Heart right ventricle (tissue), 16 donors: ENCODE data around the gene SHC4. TPM values are rescaled to one million over a fixed set of nuclear protein-coding genes. Genes with fewer than 3 reads are reported as not detected.

ENCODE experiments used
- ATAC-seq, 8 donors: fragments of 200-7000 bp; cut with Tn5 transposase; one replicate each; pipeline ENCODE4 v1.9.1; 2020; ENCODE audit warnings: mild to moderate bottlenecking in 8 of 8, moderate library complexity in 8 of 8, moderate number of reproducible peaks in 1 of 8
- DNase-seq, 2 donors: peaks; one replicate each; pipeline ENCODE4 v3.0.0-alpha.2; 2020
- H3K27ac ChIP-seq, 10 donors: fragments of 200-600 bp; sonication (generic) in 2 of 10; one replicate each; pipeline versions ENCODE4 v1.5.0 to v1.8.0; 2020 to 2022; ENCODE audit warnings: mild to moderate bottlenecking in 3 of 10
- H3K27me3 ChIP-seq, 7 donors: fragments of 200-600 bp; one replicate each; pipeline ENCODE4 v1.8.0; 2021 to 2022; ENCODE audit warnings: mild to moderate bottlenecking in 2 of 7
- H3K36me3 ChIP-seq, 9 donors: fragments of 200-600 bp; sonication (generic) in 1 of 9; one replicate each; pipeline versions ENCODE4 v1.5.0 to v1.8.0; 2020 to 2022; ENCODE audit warnings: mild to moderate bottlenecking in 2 of 9
- H3K4me1 ChIP-seq, 9 donors: fragments of 200-600 bp; sonication (generic) in 1 of 9; one replicate each; pipeline versions ENCODE4 v1.5.0 to v1.8.0; 2020 to 2022; ENCODE audit warnings: mild to moderate bottlenecking in 4 of 9
- H3K4me3 ChIP-seq, 10 donors: fragments of 200-600 bp; sonication (generic) in 2 of 10; one replicate each; pipeline versions ENCODE4 v1.5.0 to v1.8.0; 2020 to 2022; ENCODE audit warnings: mild to moderate bottlenecking in 7 of 10, moderate library complexity in 2 of 10
- H3K9me3 ChIP-seq, 11 donors: fragments of 200-600 bp in 10 of 11; sonication (generic) in 2 of 11; one replicate each; pipeline versions ENCODE4 v1.5.0 to v1.8.0; 2013 to 2022; ENCODE audit warnings: mild to moderate bottlenecking in 2 of 11, control low read depth in 1 of 11, moderate library complexity in 1 of 11
- CTCF ChIP-seq, 9 donors: fragments of 200-600 bp; sonication (generic) in 2 of 9; IDR thresholded peaks; one replicate each; pipeline versions ENCODE4 v1.5.0 to v1.8.0; 2021 to 2022; ENCODE audit warnings: antibody characterized with exemption in 9 of 9, mild to moderate bottlenecking in 5 of 9, moderate library complexity in 1 of 9
- WGBS, 2 donors: extraction: QIAGEN DNeasy Blood & Tissue Kit; methylation state at CpG; one replicate each; pipeline ENCODE4 v1.1.7; 2013; ENCODE audit warnings: inconsistent platforms in 1 of 2; 5-methylcytosine and 5-hydroxymethylcytosine counted together
- intact Hi-C, 10 donors: fragments of 100-400 bp; cut with DNase I; formaldehyde crosslinking; loops; one replicate each; pipeline versions ENCODE4 v1.11.1 to v1.14.2; 2022
- polyA plus RNA-seq, 2 donors: library from polyadenylated mRNA; stranded (reverse); fragments of 200-250 nt; gene quantifications; one replicate each; pipeline ENCODE4 v1.2.3, GENCODE V29; 2013
- total RNA-seq, 10 donors: library from RNA; stranded (reverse); fragmentation: NEBNext Ultra II Directional in 3 of 10; extraction: Animal tissue kit (Norgen Biotek cat#: 25700) in 3 of 10; gene quantifications; one replicate each; pipeline versions ENCODE4 v1.2.1 to v1.2.4, GENCODE V29; 2021 to 2023
- donor health status: Arrhythmogenic right ventricular cardiomyopathy.
- donor health status: ischemic (EF 13 %, LVEDD 7.1; RV severe dilation, severe dysfunction).
- donor health status: healthy with polysubstance abuse.
- donor health status: DM: no; HTN: yes; CAD: no.
- donor health status: DM: no; HTN: no; CAD: no.
- donor health status: ischemic (EF 25% LVEDD 6.9; RV normal size, moderate dysfunction).
- donor health status: ischemic (EF 25% LVEDD 5.7; RV mildly dilated, moderate dysfunction).
- donor health status: healthy.
- donor health status: DM: yes; HTN: yes; CAD: no.
- donor health status: Ischemic cardiomyopathy.
- donor health status: ischemic (EF 35%, LVEDD 5.7; RV mildly dilated, moderate dysfunction).
- donor health status: nonischemic (EF 11% LVEDD 7.7; RV severe dilation, severe dysfunction).
- donor health status: DM: yes; HTN: yes; CAD: no.
- donor health status: PGD.
- donor health status: ischemic (EF 29% LVEDD 5.4; RV normal size, mild dysfunction).
- donor health status: nonischemic (EF 23%, LVEDD 6.1; RV moderate dilation, normal function).

The SHC4 gene
- total and polyA plus RNA-seq, 12 donors, result 1.2 to 4.9 (median 2.2) TPM

GRCh38 chr15:48834756-48835155, 129.0 kb downstream of the SHC4 start:
- H3K9me3 ChIP-seq, result peaks cover 0 to 23% (median 5%) of the 10 kb centered on the region in 11 donors

GRCh38 chr15:48833526-48834239, 130.0 kb downstream of the SHC4 start:
- Histone ChIP-seq H3K9me3 (peaks cover 0 to 23% (median 5%) of the 10 kb centered on the region in 11 donors), H3K36me3 (no peaks in the 10 kb centered on the region), H3K4me1 (no peaks in the 10 kb centered on the region), H3K27ac (no peak overlapping the region), H3K4me3 (no peak overlapping the region), H3K27me3 (no peaks in the 10 kb centered on the region)
- TF ChIP-seq CTCF (IDR thresholded peaks at IDR 0.05), result no peak
- ATAC-seq (no peak), DNase-seq (no peak)
- intact Hi-C loops, result no loop called here

More at GRCh38 chr15:48834756-48835155, 129.0 kb downstream of the SHC4 start:
- Histone ChIP-seq H3K36me3 (no peaks in the 10 kb centered on the region), H3K4me1 (peaks cover 0 to 4% (median 0%) of the 10 kb centered on the region in 9 donors), H3K27me3 (no peaks in the 10 kb centered on the region), H3K4me3 (no peak overlapping the region), H3K27ac (no peak overlapping the region)
- intact Hi-C loops, result no loop called here
- ATAC-seq, result no peak
- TF ChIP-seq CTCF (IDR thresholded peaks at IDR 0.05), result no peak
- 88 to 91% methylated on average over 5 of the region's 5 CpGs for WGBS, 2 donors
- DNase-seq, result no peak

GRCh38 chr15:48832648-48833047, 131.1 kb downstream of the SHC4 start:
- H3K4me1 ChIP-seq, result no peaks in the 10 kb centered on the region
- H3K27me3 ChIP-seq, result no peaks in the 10 kb centered on the region
- no peak overlapping the region for H3K27ac ChIP-seq
- peaks cover 0 to 23% (median 5%) of the 10 kb centered on the region in 11 donors for H3K9me3 ChIP-seq
- no peaks in the 10 kb centered on the region for H3K36me3 ChIP-seq
- no peak overlapping the region for H3K4me3 ChIP-seq
- intact Hi-C loops, result no loop called here
- ATAC-seq (no peak), DNase-seq (no peak)
- TF ChIP-seq CTCF (IDR thresholded peaks at IDR 0.05), result no peak

- no peak overlapping the region for H3K27ac ChIP-seq
- no peak overlapping the region for H3K4me3 ChIP-seq
- intact Hi-C loops, result no loop called here
- H3K9me3 ChIP-seq, result peaks cover 0 to 23% (median 5%) of the 10 kb centered on the region in 11 donors
- no peaks in the 10 kb centered on the region for H3K4me1 ChIP-seq
- H3K36me3 ChIP-seq, result no peaks in the 10 kb centered on the region
- H3K27me3 ChIP-seq, result no peaks in the 10 kb centered on the region
- ATAC-seq (no peak), DNase-seq (no peak)
- TF ChIP-seq CTCF (IDR thresholded peaks at IDR 0.05), result no peak
Observed at GRCh38 chr15:48828906-48829305, 134.8 kb downstream of the SHC4 start.
